A549 (cell line): ENCODE data around the gene ASAP2. TPM values are rescaled to one million over a fixed set of nuclear protein-coding genes. Genes with fewer than 3 reads are reported as not detected.

ENCODE experiments used
- ATAC-seq, 2 experiments: fragments of 200-7000 bp in 1 of 2; fragments of >200 bp in 1 of 2; cut with Nextera tagmentation in 1 of 2; cut with Tn5 transposase in 1 of 2; 3 replicates each; pipeline versions ENCODE4 v1.8.0 to v1.9.1; 2018 to 2020; ENCODE audit warnings: mild to moderate bottlenecking in 1 of 2, moderate library complexity in 1 of 2
- CTCF ChIA-PET: fragments of 300-600 bp; sonication (Branson Sonifier 250); formaldehyde crosslinking; extraction: SDS; loops from one replicate; lab custom pipeline; 2021; ENCODE audit warnings: antibody characterized with exemption, inconsistent platforms; lab: Yijun Ruan, JAX
- POLR2A ChIA-PET: fragments of 350-600 bp; formaldehyde crosslinking; extraction: SDS; loops from one replicate; lab custom pipeline; 2021; ENCODE audit warnings: antibody characterized with exemption, inconsistent platforms; lab: Yijun Ruan, JAX
- DNase-seq, 2 experiments: peaks; one replicate each; pipeline versions ENCODE4 v3.0.0 to v3.0.0-alpha.2; 2011 to 2016; ENCODE audit warnings: low read depth in 1 of 2, low spot score in 1 of 2
- FAIRE-seq: peaks from 2 replicates; lab custom pipeline; 2011; peaks lifted over from hg19 to GRCh38; lab: Jason Lieb, UNC
- H3K27ac ChIP-seq, 2 experiments: fragments of >200 bp; sonication (Bioruptor Twin); formaldehyde crosslinking; 3 replicates each; pipeline ENCODE4 v1.5.1; 2016 to 2017
- H3K4me1 ChIP-seq: fragments of >200 bp; sonication (Bioruptor Twin); formaldehyde crosslinking; 3 replicates; pipeline ENCODE4 v1.6.1; 2016
- H3K4me2 ChIP-seq: fragments of >200 bp; sonication (Bioruptor Twin); formaldehyde crosslinking; 3 replicates; pipeline ENCODE4 v1.6.1; 2016
- H3K4me3 ChIP-seq: fragments of >200 bp; sonication (Bioruptor Twin); formaldehyde crosslinking; 3 replicates; pipeline ENCODE4 v1.5.1; 2016
- H3K9me3 ChIP-seq: fragments of >200 bp; sonication (Bioruptor Twin); formaldehyde crosslinking; 3 replicates; pipeline ENCODE4 v1.6.1; 2016
- CBX8 ChIP-seq: fragments of 200-600 bp; sonication (generic); IDR thresholded peaks from 2 replicates; pipeline ENCODE4 v1.6.1; 2016
- CEBPB ChIP-seq, 2 experiments: fragments of >200 bp in 1 of 2; sonication (Bioruptor Twin) in 1 of 2; formaldehyde crosslinking in 1 of 2; IDR thresholded peaks; 2 replicates each; pipeline ENCODE4 v1.6.1; 2012 to 2016
- CHD2 ChIP-seq: fragments of 150-350 bp; IDR thresholded peaks from 2 replicates; pipeline ENCODE4 v1.6.1; 2014; ENCODE audit warnings: low read length; ENCODE audit not compliant: partially characterized antibody
- CHD4 ChIP-seq: fragments of 200-600 bp; sonication (generic); IDR thresholded peaks from 2 replicates; pipeline ENCODE4 v1.6.1; 2016; ENCODE audit warnings: antibody characterized with exemption, mild to moderate bottlenecking, borderline replicate concordance
- EHF ChIP-seq: fragments of 250-450 bp; sonication (Bioruptor Pico); IDR thresholded peaks from 2 replicates; pipeline ENCODE4 v1.5.0; 2020; ENCODE audit warnings: mild to moderate bottlenecking
- ESRRA ChIP-seq: fragments of 150-350 bp; IDR thresholded peaks from 2 replicates; pipeline ENCODE4 v1.6.1; 2014; ENCODE audit warnings: mild to moderate bottlenecking, low read length, borderline replicate concordance
- HEYL ChIP-seq: fragments of 250-450 bp; sonication (Bioruptor Pico); IDR thresholded peaks from 2 replicates; pipeline ENCODE4 v1.8.0; 2021; ENCODE audit warnings: mild to moderate bottlenecking, moderate library complexity
- HOXA7 ChIP-seq: fragments of 250-450 bp; sonication (Bioruptor Pico); IDR thresholded peaks from 2 replicates; pipeline ENCODE4 v1.5.0; 2020; ENCODE audit warnings: mild to moderate bottlenecking, moderate library complexity
- MAFK ChIP-seq: fragments of 450-650 bp; IDR thresholded peaks from 2 replicates; pipeline ENCODE4 v1.6.1; 2014; ENCODE audit not compliant: partially characterized antibody
- MAZ ChIP-seq: fragments of 150-350 bp; IDR thresholded peaks from 2 replicates; pipeline ENCODE4 v1.6.1; 2014; ENCODE audit warnings: antibody characterized with exemption, low read depth, low read length, borderline replicate concordance
- MYC ChIP-seq: IDR thresholded peaks from 2 replicates; pipeline ENCODE4 v1.6.1; 2012; ENCODE audit warnings: mild to moderate bottlenecking, inconsistent platforms, low read length, improper control_type of control experiment, borderline replicate concordance
- NFE2L2 ChIP-seq: fragments of 150-350 bp; conservative IDR thresholded peaks from 2 replicates; pipeline ENCODE4 v1.6.1; 2014; ENCODE audit warnings: low read length
- PHF8 ChIP-seq: fragments of 200-600 bp; sonication (generic); IDR thresholded peaks from 2 replicates; pipeline ENCODE4 v1.6.1; 2016; ENCODE audit warnings: low read depth, mild to moderate bottlenecking, antibody characterized with exemption, moderate library complexity, borderline replicate concordance
- RAD21 ChIP-seq, 2 experiments: fragments of >200 bp in 1 of 2; sonication (Bioruptor Twin) in 1 of 2; formaldehyde crosslinking in 1 of 2; IDR thresholded peaks in 1 of 2; conservative IDR thresholded peaks in 1 of 2; 2 replicates in 1 of 2; 3 replicates in 1 of 2; pipeline ENCODE4 v1.6.1; 2012 to 2018; ENCODE audit warnings: inconsistent platforms in 1 of 2
- RARB ChIP-seq: fragments of 250-450 bp; sonication (Bioruptor Pico); IDR thresholded peaks from 2 replicates; pipeline ENCODE4 v1.8.0; 2021; ENCODE audit warnings: mild to moderate bottlenecking, moderate library complexity
- RNF2 ChIP-seq: fragments of 200-600 bp; sonication (generic); IDR thresholded peaks from 2 replicates; pipeline ENCODE4 v1.6.1; 2016; ENCODE audit warnings: low read depth, mild to moderate bottlenecking, antibody characterized with exemption, moderate library complexity, borderline replicate concordance
- ZC3H11A ChIP-seq: fragments of 450-650 bp; IDR thresholded peaks from 2 replicates; pipeline ENCODE4 v1.6.1; 2014; ENCODE audit warnings: antibody characterized with exemption, mild to moderate bottlenecking
- WGBS: methylation state at CpG from one replicate; pipeline ENCODE4 v1.1.6; 2017; ENCODE audit errors: missing lambda C conversion rate; 5-methylcytosine and 5-hydroxymethylcytosine counted together
- polyA plus RNA-seq, 4 experiments: library from polyadenylated mRNA; depleted of rRNA in 3 of 4; stranded (reverse); fragments of >200 nt; fragmentation: RNase III in 1 of 4; extraction: RNeasy Plus Mini Kit Qiagen cat#74134 plus additional on column Dnase treatment in 1 of 4; gene quantifications; 2 replicates in 3 of 4; 3 replicates in 1 of 4; pipeline ENCODE4 v1.2.3, GENCODE V29; 2011 to 2017
- TF ChIP-seq, protein P1 (sequence below): fragments of 150-350 bp; IDR thresholded peaks from 2 replicates; pipeline ENCODE4 v1.6.1; 2014; ENCODE audit warnings: low read depth, mild to moderate bottlenecking, low read length
- TF ChIP-seq, protein P2 (sequence below): fragments of 200-600 bp; sonication (generic); IDR thresholded peaks from 2 replicates; pipeline ENCODE4 v1.6.1; 2016; ENCODE audit warnings: antibody characterized with exemption, mild to moderate bottlenecking, moderate library complexity
- TF ChIP-seq, protein P3 (sequence below): fragments of 250-450 bp; sonication (Bioruptor Pico); IDR thresholded peaks from 2 replicates; pipeline ENCODE4 v1.5.0; 2020; ENCODE audit warnings: low read depth, mild to moderate bottlenecking, moderate library complexity
- TF ChIP-seq, protein P4 (sequence below): IDR thresholded peaks from 2 replicates; pipeline ENCODE4 v1.6.1; 2012
- TF ChIP-seq, protein P5 (sequence below): IDR thresholded peaks from 2 replicates; pipeline ENCODE4 v1.6.1; 2012; ENCODE audit warnings: low read depth, borderline replicate concordance

The ASAP2 gene
- polyA plus RNA-seq, 2 of the 4 experiments (the other 2 are of a cell fraction) = 17.8 to 27.9 TPM

DNA sequence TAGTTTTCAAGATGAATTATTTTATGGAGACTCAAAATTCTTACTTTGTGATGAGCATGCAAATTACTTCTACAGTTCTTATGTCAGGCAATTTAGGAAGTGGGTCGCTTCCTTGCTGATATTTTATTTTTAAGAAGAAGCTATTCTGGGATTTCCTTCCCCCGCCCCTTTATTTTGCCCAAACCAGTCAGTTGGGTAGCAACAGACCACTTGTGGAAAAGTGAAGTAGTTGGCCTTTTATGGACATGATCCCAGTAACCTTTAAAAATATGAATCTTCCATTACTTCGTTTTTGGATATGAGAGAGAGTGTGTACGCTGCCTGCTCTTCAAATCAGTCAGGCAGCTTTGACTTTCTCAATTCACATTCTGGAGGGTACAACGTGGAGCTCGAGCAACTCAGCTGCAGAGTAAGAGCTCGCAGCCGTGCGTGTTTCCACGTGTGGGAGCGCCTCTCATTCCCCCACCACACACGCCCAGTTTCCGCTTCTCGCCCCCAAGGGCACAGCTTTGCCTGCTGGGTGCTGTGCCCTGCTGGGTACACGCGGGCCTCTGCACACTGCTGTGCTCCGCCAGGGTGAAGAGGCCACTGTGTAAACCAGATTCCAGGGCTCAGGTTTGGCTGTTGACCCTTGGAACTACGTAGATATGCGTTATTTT, 124.1 kb downstream of the ASAP2 start:
- FAIRE-seq (no peak), ATAC-seq (no peak), DNase-seq (no peak)
- no peaks in the 10 kb centered on the region for H3K9me3 ChIP-seq
- WGBS = 92% methylated on average over 19 of the region's 19 CpGs
- H3K4me1 ChIP-seq = peaks cover 19% of the 10 kb centered on the region
- CTCF ChIA-PET = interaction anchor here (0.7 to 15.6 kb wide), 10 partner anchors 10 to 1132 kb away, joined by 3 to 209 read pairs (median 4); partner anchors contain the start of gene ASAP2
- H3K27ac ChIP-seq = no peak overlapping the region
- POLR2A ChIA-PET = no interaction called here
- no peak overlapping the region for H3K4me2 ChIP-seq
- H3K4me3 ChIP-seq = no peak overlapping the region
- TF ChIP-seq RNF2 (no peak), CHD2 (no peak), EHF (CRISPR knock-in tag) (no peak), MAFK (peak; percentile 29), MYC (no peak)

DNA sequence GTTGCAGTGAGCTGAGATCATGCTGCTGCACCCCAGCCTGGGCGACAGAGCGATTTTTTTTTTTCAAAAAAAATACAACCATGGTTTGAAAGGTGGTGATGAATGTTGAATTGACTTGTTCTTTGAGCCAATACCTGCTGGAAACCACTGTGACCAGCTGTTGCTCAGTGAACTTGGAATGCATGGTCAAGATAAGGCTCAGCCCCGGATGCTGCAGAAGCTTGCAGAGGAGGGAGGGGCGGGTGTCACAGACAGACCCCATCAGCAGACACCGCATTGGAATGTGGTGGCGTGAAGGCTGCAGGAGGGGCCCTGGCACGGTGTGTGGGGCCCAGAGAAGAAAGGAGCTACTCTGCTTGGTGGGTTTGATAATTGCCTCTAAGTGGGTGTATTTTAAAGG, 125.1 kb downstream of the ASAP2 start:
- ATAC-seq (no peak), FAIRE-seq (no peak), DNase-seq (no peak)
- ChIA-PET POLR2A (interaction anchor here (0.6 kb wide), 1 partner anchor 27 kb away, joined by 3 read pairs; no protein-coding TSS in a partner anchor), CTCF (interaction anchor here (1.2 to 15.6 kb wide), 9 partner anchors 9 to 191 kb away, joined by 3 to 209 read pairs (median 17); partner anchors contain the start of gene ASAP2)
- Histone ChIP-seq H3K4me1 (peaks cover 21% of the 10 kb centered on the region), H3K27ac (no peak overlapping the region), H3K4me3 (no peak overlapping the region), H3K9me3 (no peaks in the 10 kb centered on the region), H3K4me2 (no peak overlapping the region)
- 88% methylated on average over 7 of the region's 7 CpGs for WGBS
- TF ChIP-seq NFE2L2 = no peak
- no peak for TF ChIP-seq CEBPB (IDR thresholded peaks at IDR 0.05)
- TF ChIP-seq, protein P1, sequence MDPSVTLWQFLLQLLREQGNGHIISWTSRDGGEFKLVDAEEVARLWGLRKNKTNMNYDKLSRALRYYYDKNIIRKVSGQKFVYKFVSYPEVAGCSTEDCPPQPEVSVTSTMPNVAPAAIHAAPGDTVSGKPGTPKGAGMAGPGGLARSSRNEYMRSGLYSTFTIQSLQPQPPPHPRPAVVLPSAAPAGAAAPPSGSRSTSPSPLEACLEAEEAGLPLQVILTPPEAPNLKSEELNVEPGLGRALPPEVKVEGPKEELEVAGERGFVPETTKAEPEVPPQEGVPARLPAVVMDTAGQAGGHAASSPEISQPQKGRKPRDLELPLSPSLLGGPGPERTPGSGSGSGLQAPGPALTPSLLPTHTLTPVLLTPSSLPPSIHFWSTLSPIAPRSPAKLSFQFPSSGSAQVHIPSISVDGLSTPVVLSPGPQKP = no peak
- TF ChIP-seq, protein P2, sequence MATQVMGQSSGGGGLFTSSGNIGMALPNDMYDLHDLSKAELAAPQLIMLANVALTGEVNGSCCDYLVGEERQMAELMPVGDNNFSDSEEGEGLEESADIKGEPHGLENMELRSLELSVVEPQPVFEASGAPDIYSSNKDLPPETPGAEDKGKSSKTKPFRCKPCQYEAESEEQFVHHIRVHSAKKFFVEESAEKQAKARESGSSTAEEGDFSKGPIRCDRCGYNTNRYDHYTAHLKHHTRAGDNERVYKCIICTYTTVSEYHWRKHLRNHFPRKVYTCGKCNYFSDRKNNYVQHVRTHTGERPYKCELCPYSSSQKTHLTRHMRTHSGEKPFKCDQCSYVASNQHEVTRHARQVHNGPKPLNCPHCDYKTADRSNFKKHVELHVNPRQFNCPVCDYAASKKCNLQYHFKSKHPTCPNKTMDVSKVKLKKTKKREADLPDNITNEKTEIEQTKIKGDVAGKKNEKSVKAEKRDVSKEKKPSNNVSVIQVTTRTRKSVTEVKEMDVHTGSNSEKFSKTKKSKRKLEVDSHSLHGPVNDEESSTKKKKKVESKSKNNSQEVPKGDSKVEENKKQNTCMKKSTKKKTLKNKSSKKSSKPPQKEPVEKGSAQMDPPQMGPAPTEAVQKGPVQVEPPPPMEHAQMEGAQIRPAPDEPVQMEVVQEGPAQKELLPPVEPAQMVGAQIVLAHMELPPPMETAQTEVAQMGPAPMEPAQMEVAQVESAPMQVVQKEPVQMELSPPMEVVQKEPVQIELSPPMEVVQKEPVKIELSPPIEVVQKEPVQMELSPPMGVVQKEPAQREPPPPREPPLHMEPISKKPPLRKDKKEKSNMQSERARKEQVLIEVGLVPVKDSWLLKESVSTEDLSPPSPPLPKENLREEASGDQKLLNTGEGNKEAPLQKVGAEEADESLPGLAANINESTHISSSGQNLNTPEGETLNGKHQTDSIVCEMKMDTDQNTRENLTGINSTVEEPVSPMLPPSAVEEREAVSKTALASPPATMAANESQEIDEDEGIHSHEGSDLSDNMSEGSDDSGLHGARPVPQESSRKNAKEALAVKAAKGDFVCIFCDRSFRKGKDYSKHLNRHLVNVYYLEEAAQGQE = no peak
- TF ChIP-seq RAD21 (conservative IDR thresholded peaks at IDR 0.05 in 1 of 2, IDR thresholded peaks at IDR 0.05 in 1 of 2) = no peak
- TF ChIP-seq EHF (CRISPR knock-in tag) = no peak
- TF ChIP-seq, protein P3, sequence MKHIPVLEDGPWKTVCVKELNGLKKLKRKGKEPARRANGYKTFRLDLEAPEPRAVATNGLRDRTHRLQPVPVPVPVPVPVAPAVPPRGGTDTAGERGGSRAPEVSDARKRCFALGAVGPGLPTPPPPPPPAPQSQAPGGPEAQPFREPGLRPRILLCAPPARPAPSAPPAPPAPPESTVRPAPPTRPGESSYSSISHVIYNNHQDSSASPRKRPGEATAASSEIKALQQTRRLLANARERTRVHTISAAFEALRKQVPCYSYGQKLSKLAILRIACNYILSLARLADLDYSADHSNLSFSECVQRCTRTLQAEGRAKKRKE (CRISPR knock-in tag) = no peak
- no peak for TF ChIP-seq ESRRA
- TF ChIP-seq CBX8 = no peak
- TF ChIP-seq, protein P4, sequence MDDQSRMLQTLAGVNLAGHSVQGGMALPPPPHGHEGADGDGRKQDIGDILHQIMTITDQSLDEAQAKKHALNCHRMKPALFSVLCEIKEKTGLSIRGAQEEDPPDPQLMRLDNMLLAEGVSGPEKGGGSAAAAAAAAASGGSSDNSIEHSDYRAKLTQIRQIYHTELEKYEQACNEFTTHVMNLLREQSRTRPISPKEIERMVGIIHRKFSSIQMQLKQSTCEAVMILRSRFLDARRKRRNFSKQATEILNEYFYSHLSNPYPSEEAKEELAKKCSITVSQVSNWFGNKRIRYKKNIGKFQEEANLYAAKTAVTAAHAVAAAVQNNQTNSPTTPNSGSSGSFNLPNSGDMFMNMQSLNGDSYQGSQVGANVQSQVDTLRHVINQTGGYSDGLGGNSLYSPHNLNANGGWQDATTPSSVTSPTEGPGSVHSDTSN = no peak
- TF ChIP-seq MAZ = no peak
- TF ChIP-seq, protein P5, sequence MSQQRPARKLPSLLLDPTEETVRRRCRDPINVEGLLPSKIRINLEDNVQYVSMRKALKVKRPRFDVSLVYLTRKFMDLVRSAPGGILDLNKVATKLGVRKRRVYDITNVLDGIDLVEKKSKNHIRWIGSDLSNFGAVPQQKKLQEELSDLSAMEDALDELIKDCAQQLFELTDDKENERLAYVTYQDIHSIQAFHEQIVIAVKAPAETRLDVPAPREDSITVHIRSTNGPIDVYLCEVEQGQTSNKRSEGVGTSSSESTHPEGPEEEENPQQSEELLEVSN = no peak
- TF ChIP-seq ZC3H11A = no peak
- TF ChIP-seq CHD4 = no peak
- TF ChIP-seq RARB (CRISPR knock-in tag) = no peak
- no peak for TF ChIP-seq HOXA7 (CRISPR knock-in tag)
- TF ChIP-seq PHF8 = no peak
- no peak for TF ChIP-seq HEYL
- TF ChIP-seq CHD2 = no peak
